Hepatocyte (in vitro differentiated cells): Measurements from ENCODE around the gene NPNT. TPM values are rescaled to one million over a fixed set of nuclear protein-coding genes. Genes with fewer than 3 reads are reported as not detected.
A peak's percentile ranks its signal among the peaks of the same experiment; 100 is the strongest.

Experiments
- DNase-seq: peaks from one replicate; pipeline ENCODE4 v3.0.0-alpha.2; 2016; ENCODE audit warnings: low spot score
- H2AFZ ChIP-seq: fragments of 200-600 bp; sonication (generic); 2 replicates; pipeline ENCODE4 v1.6.0; 2016; ENCODE audit warnings: antibody characterized with exemption, mild to moderate bottlenecking
- H3K27ac ChIP-seq: fragments of 200-600 bp; sonication (generic); 2 replicates; pipeline ENCODE4 v1.5.1; 2016; ENCODE audit warnings: mild to moderate bottlenecking
- H3K27me3 ChIP-seq: fragments of 200-600 bp; sonication (generic); 2 replicates; pipeline ENCODE4 v1.6.1; 2016
- H3K36me3 ChIP-seq: fragments of 200-600 bp; sonication (generic); replicated peaks from 2 replicates; pipeline ENCODE4 v1.5.1; 2016; ENCODE audit warnings: low read depth; ENCODE audit not compliant: insufficient read depth
- H3K4me1 ChIP-seq: fragments of 200-600 bp; sonication (generic); 2 replicates; pipeline ENCODE4 v1.5.1; 2016; ENCODE audit warnings: mild to moderate bottlenecking, moderate library complexity; ENCODE audit not compliant: insufficient read depth
- H3K4me2 ChIP-seq: fragments of 200-600 bp; sonication (generic); 2 replicates; pipeline ENCODE4 v1.6.0; 2016
- H3K4me3 ChIP-seq: fragments of 200-600 bp; sonication (generic); 2 replicates; pipeline ENCODE4 v1.5.1; 2016; ENCODE audit warnings: mild to moderate bottlenecking
- H3K79me2 ChIP-seq: fragments of 200-600 bp; sonication (generic); 2 replicates; pipeline ENCODE4 v1.6.0; 2017; ENCODE audit warnings: mild to moderate bottlenecking
- H3K9me2 ChIP-seq: fragments of 200-600 bp; sonication (generic); replicated peaks from 2 replicates; pipeline ENCODE4 v1.6.0; 2017; ENCODE audit warnings: mild to moderate bottlenecking; ENCODE audit not compliant: insufficient read depth
- H3K9me3 ChIP-seq: fragments of 200-600 bp; sonication (generic); 2 replicates; pipeline ENCODE4 v1.5.1; 2016; ENCODE audit warnings: low read depth, mild to moderate bottlenecking
- H4K20me1 ChIP-seq: fragments of 200-600 bp; sonication (generic); 2 replicates; pipeline ENCODE4 v1.6.0; 2016; ENCODE audit warnings: mild to moderate bottlenecking; ENCODE audit not compliant: insufficient read depth, poor library complexity, severe bottlenecking
- CTCF ChIP-seq: fragments of 200-600 bp; sonication (generic); IDR thresholded peaks from 2 replicates; pipeline ENCODE4 v1.5.1; 2016; ENCODE audit warnings: antibody characterized with exemption, mild to moderate bottlenecking; ENCODE audit not compliant: poor library complexity
- EZH2 ChIP-seq: fragments of 200-600 bp; sonication (generic); IDR thresholded peaks from 2 replicates; pipeline ENCODE4 v1.6.1; 2016; ENCODE audit warnings: antibody characterized with exemption, mild to moderate bottlenecking, borderline replicate concordance
- EZH2phosphoT487 ChIP-seq: fragments of 200-600 bp; sonication (generic); IDR thresholded peaks from one replicate; pipeline ENCODE4 v1.6.1; 2018; ENCODE audit warnings: antibody characterized with exemption, mild to moderate bottlenecking, low read depth, moderate library complexity; ENCODE audit not compliant: unreplicated experiment, severe bottlenecking
- WGBS: methylation state at CpG from one replicate; pipeline ENCODE4 v1.1.6; 2016; ENCODE audit warnings: low lambda C conversion rate; ENCODE audit errors: missing lambda C conversion rate; 5-methylcytosine and 5-hydroxymethylcytosine counted together
- polyA plus RNA-seq: library from polyadenylated mRNA; unstranded; fragments of >200 nt; fragmentation: Nextera tagmentation; extraction: Ambion mirVana; gene quantifications from 2 replicates; pipeline ENCODE4 v1.2.1, GENCODE V29; 2016
- total RNA-seq: library from RNA; depleted of rRNA; stranded (reverse); fragments of >200 nt; gene quantifications from 2 replicates; pipeline ENCODE4 v1.2.3, GENCODE V29; 2014

Gene NPNT
- total and polyA plus RNA-seq, 2 experiments from 2014 or later: 228 to 231 TPM

GRCh38 chr4:105963461-105964400 is 68.5 kb downstream of the NPNT start:
- WGBS: 87% methylated on average over 3 of the region's 3 CpGs
- peaks cover 26% of the 10 kb centered on the region for H3K4me1 ChIP-seq
- H3K27me3 ChIP-seq: no peaks in the 10 kb centered on the region
- no peaks in the 10 kb centered on the region for H3K36me3 ChIP-seq
- TF ChIP-seq CTCF: no peak
- no peak for TF ChIP-seq EZH2phosphoT487
- no peak for TF ChIP-seq EZH2
- H3K9me3 ChIP-seq: no peaks in the 10 kb centered on the region
- H3K4me3 ChIP-seq: no peak overlapping the region
- peak overlapping the region; percentile 67 for H3K27ac ChIP-seq
- no peak overlapping the region for H3K4me2 ChIP-seq
- H3K9me2 ChIP-seq: no peaks in the 10 kb centered on the region
- no peaks in the 10 kb centered on the region for H3K79me2 ChIP-seq
- H2AFZ ChIP-seq: no peak overlapping the region
- H4K20me1 ChIP-seq: no peaks in the 10 kb centered on the region
- peak; percentile 43 for DNase-seq

- Histone ChIP-seq H4K20me1 (no peaks in the 10 kb centered on the region), H3K27ac (peak overlapping the region; percentile 14), H2AFZ (no peak overlapping the region), H3K36me3 (no peaks in the 10 kb centered on the region), H3K4me1 (peaks cover 26% of the 10 kb centered on the region), H3K4me3 (no peak overlapping the region), H3K27me3 (no peaks in the 10 kb centered on the region), H3K4me2 (no peak overlapping the region), H3K9me2 (no peaks in the 10 kb centered on the region), H3K9me3 (no peaks in the 10 kb centered on the region), H3K79me2 (no peaks in the 10 kb centered on the region)
- TF ChIP-seq EZH2 (no peak), EZH2phosphoT487 (no peak), CTCF (no peak)
- WGBS: 67% methylated on average over 6 of the region's 6 CpGs
- no peak for DNase-seq
These were observed 70.0 kb downstream of the NPNT start for GRCh38 chr4:105965183-105965800.

DNA sequence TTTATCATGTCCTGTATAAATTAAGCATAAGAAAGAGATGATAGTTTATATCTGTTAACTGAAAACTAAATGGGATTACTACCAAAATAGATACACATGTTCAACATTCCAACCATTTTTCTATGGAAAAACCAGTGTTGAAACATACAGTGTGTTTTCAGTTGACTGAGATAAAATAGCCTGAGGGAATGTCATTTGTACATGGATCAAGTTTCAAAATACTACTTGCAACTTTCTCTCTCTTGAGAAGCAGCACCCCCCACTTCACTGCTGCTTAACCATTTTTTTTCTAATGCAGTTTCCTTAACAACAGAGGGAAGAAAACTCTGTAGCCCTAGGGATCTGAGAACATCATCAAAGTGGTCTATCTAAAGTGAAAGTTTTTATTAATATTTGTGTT is 70.8 kb downstream of the NPNT start:
- Histone ChIP-seq H3K4me3 (no peak overlapping the region), H3K79me2 (no peaks in the 10 kb centered on the region), H3K9me3 (no peaks in the 10 kb centered on the region), H3K36me3 (no peaks in the 10 kb centered on the region), H3K9me2 (no peaks in the 10 kb centered on the region), H3K27me3 (no peaks in the 10 kb centered on the region), H4K20me1 (no peaks in the 10 kb centered on the region), H3K4me1 (peaks cover 26% of the 10 kb centered on the region), H3K27ac (peak overlapping the region; percentile 14), H3K4me2 (no peak overlapping the region), H2AFZ (no peak overlapping the region)
- DNase-seq: peak; percentile 56
- TF ChIP-seq EZH2: no peak
- TF ChIP-seq EZH2phosphoT487: no peak
- no peak for TF ChIP-seq CTCF
